Measurements from ENCODE around the gene MUC7.

The MUC7 gene

GRCh38 chr4:70471897-70472296, at the start of gene MUC7:
Gene MUC7 (plus strand): TSS chr4:70472197. CDS start chr4:70474022, 1,825 bp downstream.
- TF ChIP-seq CTCF (IDR thresholded peaks at IDR 0.05; ENCODE audit: insufficient read depth, low read depth, low read length, missing control alignments): no peak
- H3K4me3 ChIP-seq (ENCODE audit: low read length): no peak within 1 kb of the TSS
- no peak for DNase-seq (ENCODE audit: low read depth)

- no peak overlapping the region for H3K4me3 ChIP-seq (ENCODE audit: low read length)
- no peak for TF ChIP-seq CTCF (IDR thresholded peaks at IDR 0.05; ENCODE audit: insufficient read depth, low read depth, low read length, missing control alignments)
- no peak for DNase-seq (ENCODE audit: low read depth)
Measured at GRCh38 chr4:70425306-70425705, 46.7 kb upstream of the MUC7 start.

GRCh38 chr4:70426789-70427188, 45.2 kb upstream of the MUC7 start:
- no peak for TF ChIP-seq CTCF (IDR thresholded peaks at IDR 0.05; ENCODE audit: insufficient read depth, low read depth, low read length, missing control alignments)
- no peak overlapping the region for H3K4me3 ChIP-seq (ENCODE audit: low read length)
- DNase-seq (ENCODE audit: low read depth): no peak

- no peak overlapping the region for H3K4me3 ChIP-seq (ENCODE audit: low read length)
- no peak for TF ChIP-seq CTCF (IDR thresholded peaks at IDR 0.05; ENCODE audit: insufficient read depth, low read depth, low read length, missing control alignments)
- DNase-seq (ENCODE audit: low read depth): no peak
Measured at GRCh38 chr4:70437197-70437596, 34.8 kb upstream of the MUC7 start.

- no peak for TF ChIP-seq CTCF (IDR thresholded peaks at IDR 0.05; ENCODE audit: insufficient read depth, low read depth, low read length, missing control alignments)
- H3K4me3 ChIP-seq (ENCODE audit: low read length): no peak overlapping the region
Measured at GRCh38 chr4:70442474-70442873, 29.5 kb upstream of the MUC7 start.

GRCh38 chr4:70443329-70443728, 28.7 kb upstream of the MUC7 start:
- no peak overlapping the region for H3K4me3 ChIP-seq (ENCODE audit: low read length)
- DNase-seq (ENCODE audit: low read depth): no peak
- no peak for TF ChIP-seq CTCF (IDR thresholded peaks at IDR 0.05; ENCODE audit: insufficient read depth, low read depth, low read length, missing control alignments)

More at GRCh38 chr4:70442474-70442873, 29.5 kb upstream of the MUC7 start:
- DNase-seq (ENCODE audit: low read depth): no peak

GRCh38 chr4:70449220-70449619, 22.8 kb upstream of the MUC7 start:
- no peak for TF ChIP-seq CTCF (IDR thresholded peaks at IDR 0.05; ENCODE audit: insufficient read depth, low read depth, low read length, missing control alignments)
- DNase-seq (ENCODE audit: low read depth): no peak
- no peak overlapping the region for H3K4me3 ChIP-seq (ENCODE audit: low read length)

All from epithelial cell of esophagus (primary cell).